GM12892 (cell line): ENCODE data around the gene ZAP70.

Experiments used
- POLR2A ChIP-seq: IDR thresholded peaks from 2 replicates; pipeline ENCODE4 v1.6.1; 2011; ENCODE audit warnings: low read depth, low read length, control low read depth
- POLR2AphosphoS5 ChIP-seq: IDR thresholded peaks from 2 replicates; pipeline ENCODE4 v1.6.1; 2011; ENCODE audit warnings: low read depth, low read length, control low read depth
- TAF1 ChIP-seq: IDR thresholded peaks from 2 replicates; pipeline ENCODE4 v1.6.1; 2011; ENCODE audit warnings: low read depth, mild to moderate bottlenecking, control low read depth, low read length, borderline replicate concordance

DNA sequence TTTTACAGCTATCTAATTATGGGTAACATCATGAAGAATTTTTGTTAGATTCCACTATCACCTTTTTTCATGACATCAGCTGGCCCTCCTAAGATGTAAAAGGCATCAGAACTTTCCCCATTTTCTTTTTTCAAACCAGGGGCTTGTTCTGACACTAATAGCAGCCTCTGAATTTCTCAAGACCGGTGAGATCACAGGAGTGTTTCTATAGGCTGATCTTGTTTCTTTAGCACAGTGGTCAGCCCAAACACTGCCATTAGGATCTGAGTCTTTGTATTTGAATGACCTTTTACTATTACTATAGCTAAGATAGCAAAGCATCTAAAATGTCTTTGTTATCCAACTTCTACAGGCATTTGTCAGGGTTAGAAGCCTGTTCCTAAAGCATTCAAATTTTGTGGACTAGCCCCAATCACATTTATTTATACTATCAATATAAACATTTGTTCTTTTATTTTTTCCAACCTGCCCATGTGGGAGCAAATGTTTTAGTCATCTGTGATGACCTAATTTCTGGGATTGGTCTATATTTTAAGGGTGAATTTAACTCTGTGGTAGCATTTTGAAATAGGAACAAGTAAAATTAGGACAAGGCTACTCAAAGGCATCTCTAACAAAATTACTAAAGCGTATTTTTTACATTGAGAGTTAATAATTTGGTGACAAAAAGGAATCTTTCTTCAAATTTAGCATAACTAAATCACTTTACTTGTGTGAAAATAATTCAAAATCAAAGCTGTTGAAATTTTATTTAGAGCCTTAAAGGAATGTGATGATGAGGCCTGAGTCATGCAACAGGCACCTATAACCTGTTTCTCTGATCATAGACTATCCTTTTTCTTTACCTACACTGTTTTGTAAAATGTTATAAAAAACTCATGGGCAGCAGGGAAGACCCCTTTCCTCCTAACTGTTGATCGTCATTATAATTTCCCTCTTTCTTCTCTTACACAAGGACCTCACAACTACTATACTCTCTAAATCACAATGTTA, 39.3 kb downstream of the ZAP70 start:
- no peak for TF ChIP-seq POLR2AphosphoS5
- no peak for TF ChIP-seq TAF1
- TF ChIP-seq POLR2A = no peak
